ENCODE results near the gene MYDGF.

MYDGF gene

GRCh38 chr19:4639531-4640246, 30.5 kb downstream of the MYDGF start:
- Histone ChIP-seq H3K4me3 (ENCODE audit: low read depth, low read length) (peak overlapping the region; percentile 36), H3K36me3 (ENCODE audit: control insufficient read depth in 2 of 2, insufficient read depth in 1 of 2, low read length in 2 of 2) (no peaks in the 10 kb centered on the region), H3K9me3 (ENCODE audit: control insufficient read depth, insufficient read depth, low read depth, low read length) (no peaks in the 10 kb centered on the region), H3K27ac (ENCODE audit: extremely low read depth, low read depth, low read length) (no peak overlapping the region; the same call in 1 of the 2 replicates), H3K4me1 (ENCODE audit: control insufficient read depth, insufficient read depth, low read length) (no peaks in the 10 kb centered on the region; the same call in 1 of the 2 replicates)
- ChIA-PET POLR2A (interaction anchor here (0.9 kb wide), 1 partner anchor 30 kb away, joined by 3 read pairs; the partner anchor contains the start of gene MYDGF), CTCF (interaction anchor here (1.8 kb wide), 1 partner anchor 20 kb away, joined by 5 read pairs; no protein-coding TSS in a partner anchor)
- TF ChIP-seq SALL2 (tag by site-specific recombination; IDR thresholded peaks at IDR 0.05; ENCODE audit: borderline replicate concordance) = no peak
- no peak for TF ChIP-seq ZNF121 (tag by site-specific recombination; IDR thresholded peaks at IDR 0.05)
- TF ChIP-seq EGR2 (tag by site-specific recombination; IDR thresholded peaks at IDR 0.05; ENCODE audit: low read depth) = no peak
- TF ChIP-seq BCL6B (tag by site-specific recombination; IDR thresholded peaks at IDR 0.05) = no peak
- TF ChIP-seq MZF1 (tag by site-specific recombination; IDR thresholded peaks at IDR 0.05; ENCODE audit: borderline replicate concordance) = no peak
- no peak for TF ChIP-seq ZNF530 (tag by site-specific recombination; IDR thresholded peaks at IDR 0.05; ENCODE audit: low read depth)
- no peak for TF ChIP-seq ZNF174 (tag by site-specific recombination; IDR thresholded peaks at IDR 0.05)
- no peak for TF ChIP-seq ZSCAN5A (tag by site-specific recombination; IDR thresholded peaks at IDR 0.05)
- TF ChIP-seq ZNF777 (tag by site-specific recombination; IDR thresholded peaks at IDR 0.05; ENCODE audit: borderline replicate concordance) = peak; percentile 79; the same call in 1 of the 2 replicates
- TF ChIP-seq PRDM1 (tag by site-specific recombination; IDR thresholded peaks at IDR 0.05) = no peak
- TF ChIP-seq ZNF704 (tag by site-specific recombination; IDR thresholded peaks at IDR 0.05) = no peak
- TF ChIP-seq ZNF362 (tag by site-specific recombination; IDR thresholded peaks at IDR 0.05) = no peak
- 0 out of 2 replicates have a peak, but pooled peaks have one; percentile 34 for TF ChIP-seq ZBTB10 (tag by site-specific recombination; IDR thresholded peaks at IDR 0.05)
- no peak for TF ChIP-seq ZEB2 (tag by site-specific recombination; IDR thresholded peaks at IDR 0.05)
- 0 out of 2 replicates have a peak, but pooled peaks have one; percentile 37 for TF ChIP-seq HIC1 (tag by site-specific recombination; IDR thresholded peaks at IDR 0.05)
- no peak for TF ChIP-seq ZBTB7A (tag by site-specific recombination; IDR thresholded peaks at IDR 0.05; ENCODE audit: low read depth)
- TF ChIP-seq ZNF707 (tag by site-specific recombination; IDR thresholded peaks at IDR 0.05) = no peak
- TF ChIP-seq ZNF514 (tag by site-specific recombination; IDR thresholded peaks at IDR 0.05) = no peak
- TF ChIP-seq HOXD13 (CRISPR knock-in tag; IDR thresholded peaks at IDR 0.05; ENCODE audit: borderline replicate concordance) = no peak
- TF ChIP-seq SCRT2 (tag by site-specific recombination; IDR thresholded peaks at IDR 0.05) = peak; percentile 31; the same call in 1 of the 2 replicates
